ENCODE measurements around the gene ANXA6. TPM values are rescaled to one million over a fixed set of nuclear protein-coding genes. Genes with fewer than 3 reads are reported as not detected.

ANXA6 gene
- total RNA-seq, 1 experiment from 2014 or later: 98.7 TPM

DNA sequence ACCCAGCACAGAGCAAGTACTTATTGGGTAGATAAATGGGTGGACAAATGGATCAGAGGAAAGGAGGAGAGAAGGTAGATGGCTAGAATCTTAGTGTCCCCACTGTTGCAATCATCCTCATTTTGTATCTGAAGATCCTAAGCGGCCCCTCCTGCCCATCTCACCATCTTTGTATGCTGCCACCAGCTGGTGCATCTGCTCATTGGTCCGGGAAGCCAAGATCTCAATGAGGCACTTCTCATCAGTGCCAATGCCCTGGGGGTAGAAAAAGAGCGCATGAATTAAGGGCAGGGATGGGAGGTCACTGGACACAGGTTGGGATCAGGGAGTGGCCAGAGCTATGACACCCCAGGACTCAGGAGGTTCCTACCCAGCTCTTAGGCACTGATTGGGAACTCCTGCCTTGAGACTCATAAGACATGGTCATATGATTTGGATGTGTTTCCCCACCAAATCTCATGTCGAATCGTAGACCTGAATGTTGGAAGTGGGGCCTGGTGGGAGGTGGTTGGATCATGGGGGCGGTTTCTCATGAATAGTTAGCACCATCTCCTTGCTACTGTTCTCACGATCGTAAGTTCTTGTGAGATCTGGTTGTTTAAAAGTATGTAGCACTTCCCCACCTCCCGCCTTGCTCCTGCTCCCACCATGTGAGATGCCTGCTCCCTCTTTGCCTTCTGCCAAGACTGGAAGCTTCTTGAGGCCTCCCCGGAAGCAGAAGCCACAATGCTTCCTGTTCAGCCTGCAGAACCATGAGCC is 20.3 kb downstream of the ANXA6 start:
- H2BK120ac ChIP-seq (ENCODE audit: low read depth, low read length, poor library complexity, severe bottlenecking): no peak overlapping the region
- H3K9ac ChIP-seq (ENCODE audit: extremely low read depth, insufficient read length, low read length): no peak overlapping the region
- H4K20me1 ChIP-seq (ENCODE audit: control insufficient read depth, insufficient read depth, insufficient read length): no peaks in the 10 kb centered on the region
- H2AFZ ChIP-seq (ENCODE audit: low read length): no peak overlapping the region
- no peak overlapping the region for H3K27ac ChIP-seq (ENCODE audit: insufficient read length, low read depth, low read length)
- no peak overlapping the region for H3K56ac ChIP-seq (ENCODE audit: insufficient read length, low read depth, low read length)
- H3T11ph ChIP-seq (ENCODE audit: low read length): no peak overlapping the region
- H3K27me3 Mint-ChIP-seq (ENCODE audit: low read depth): no peaks in the 10 kb centered on the region
- no peaks in the 10 kb centered on the region for H3K27me3 ChIP-seq (ENCODE audit: insufficient read depth, low read length)
- H3K4me2 ChIP-seq (ENCODE audit: insufficient read depth, insufficient read length, low read length): no peak overlapping the region
- no peak overlapping the region for H3K4ac ChIP-seq (ENCODE audit: low read depth, low read length)
- no peaks in the 10 kb centered on the region for H3K9me3 ChIP-seq (ENCODE audit: control insufficient read depth, low read depth, low read length)
- H3K4me1 Mint-ChIP-seq: peaks cover 12 to 15% of the 10 kb centered on the region in 2 experiments
- H2BK15ac ChIP-seq (ENCODE audit: low read depth, low read length): no peak overlapping the region
- H3K23ac ChIP-seq (ENCODE audit: insufficient read length, low read depth, low read length): no peak overlapping the region
- DNase-seq: no peak
- H3K18ac ChIP-seq (ENCODE audit: insufficient read length, low read depth, low read length): no peak overlapping the region
- H2BK20ac ChIP-seq (ENCODE audit: low read depth, low read length, poor library complexity, severe bottlenecking): no peak overlapping the region
- no peaks in the 10 kb centered on the region; a peak in 1 of 5 replicates for H3K9me3 Mint-ChIP-seq
- no peaks in the 10 kb centered on the region for H3K23me2 ChIP-seq (ENCODE audit: insufficient read length, low read depth, low read length, poor library complexity, severe bottlenecking)
- H3K27ac Mint-ChIP-seq: no peak overlapping the region
- TF ChIP-seq, protein P1, sequence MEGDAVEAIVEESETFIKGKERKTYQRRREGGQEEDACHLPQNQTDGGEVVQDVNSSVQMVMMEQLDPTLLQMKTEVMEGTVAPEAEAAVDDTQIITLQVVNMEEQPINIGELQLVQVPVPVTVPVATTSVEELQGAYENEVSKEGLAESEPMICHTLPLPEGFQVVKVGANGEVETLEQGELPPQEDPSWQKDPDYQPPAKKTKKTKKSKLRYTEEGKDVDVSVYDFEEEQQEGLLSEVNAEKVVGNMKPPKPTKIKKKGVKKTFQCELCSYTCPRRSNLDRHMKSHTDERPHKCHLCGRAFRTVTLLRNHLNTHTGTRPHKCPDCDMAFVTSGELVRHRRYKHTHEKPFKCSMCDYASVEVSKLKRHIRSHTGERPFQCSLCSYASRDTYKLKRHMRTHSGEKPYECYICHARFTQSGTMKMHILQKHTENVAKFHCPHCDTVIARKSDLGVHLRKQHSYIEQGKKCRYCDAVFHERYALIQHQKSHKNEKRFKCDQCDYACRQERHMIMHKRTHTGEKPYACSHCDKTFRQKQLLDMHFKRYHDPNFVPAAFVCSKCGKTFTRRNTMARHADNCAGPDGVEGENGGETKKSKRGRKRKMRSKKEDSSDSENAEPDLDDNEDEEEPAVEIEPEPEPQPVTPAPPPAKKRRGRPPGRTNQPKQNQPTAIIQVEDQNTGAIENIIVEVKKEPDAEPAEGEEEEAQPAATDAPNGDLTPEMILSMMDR (conservative IDR thresholded peaks at IDR 0.05): no peak
- no peaks in the 10 kb centered on the region for H3K79me2 ChIP-seq (ENCODE audit: insufficient read depth, low read length)
- H3K4me3 Mint-ChIP-seq: no peak overlapping the region; a peak in 1 of 5 replicates
- H2BK5ac ChIP-seq (ENCODE audit: insufficient read length, low read length): no peak overlapping the region
- peaks cover 3% of the 10 kb centered on the region for H3K79me1 ChIP-seq (ENCODE audit: insufficient read depth, low read depth, low read length, poor library complexity, severe bottlenecking)
- no peak overlapping the region for H4K5ac ChIP-seq (ENCODE audit: insufficient read length, low read depth, low read length)
- peaks cover 12 to 62% (median 48%) of the 10 kb centered on the region in 3 experiments; a peak in 6 of 7 replicates for H3K36me3 Mint-ChIP-seq (ENCODE audit: insufficient read depth in 1 of 3, low read depth in 3 of 3)
- no peak overlapping the region for H2AK5ac ChIP-seq (ENCODE audit: insufficient read length, low read length)
- no peak overlapping the region for H4K91ac ChIP-seq (ENCODE audit: insufficient read length, low read depth, low read length)
- H4K8ac ChIP-seq (replicated peaks; ENCODE audit: insufficient read length, low read depth, low read length): no peak overlapping the region
- WGBS (ENCODE audit: extremely low coverage, insufficient read length, low lambda C conversion rate): no CpG with 5 or more reads among the region's 10 CpGs
- H2BK12ac ChIP-seq (ENCODE audit: insufficient read length, low read depth, low read length): no peak overlapping the region
- H3K14ac ChIP-seq (ENCODE audit: insufficient read depth, low read length): no peak overlapping the region
- peaks cover 5% of the 10 kb centered on the region; the same call in 1 of the 2 replicates for H3K4me1 ChIP-seq (ENCODE audit: insufficient read depth, low read length)
